GM12878 (cell line): ENCODE measurements around the gene MYH7B. TPM values are rescaled to one million over a fixed set of nuclear protein-coding genes. Genes with fewer than 3 reads are reported as not detected.

Source experiments
- ATAC-seq: fragments of 200-7000 bp; cut with Tn5 transposase; 3 replicates; pipeline ENCODE4 v1.9.1; 2020; ENCODE audit warnings: mild to moderate bottlenecking, moderate library complexity
- BruUV-seq: library from RNA; stranded (reverse); fragments of 400-500 nt; replicated peaks from 2 replicates; lab custom pipeline; 2021; lab: Mats Ljungman, UMichigan
- CTCF ChIA-PET: fragments of 300-600 bp; sonication (Branson Sonifier 250); formaldehyde crosslinking; extraction: SDS; loops from one replicate; lab custom pipeline; 2021; ENCODE audit warnings: inconsistent platforms; lab: Yijun Ruan, JAX
- POLR2A ChIA-PET: fragments of 350-600 bp; formaldehyde crosslinking; extraction: SDS; loops from one replicate; lab custom pipeline; 2021; ENCODE audit warnings: inconsistent platforms; lab: Charles Lee
- RAD21 ChIA-PET: fragments of 300-600 bp; sonication (Branson Sonifier 250); formaldehyde crosslinking; loops from one replicate; lab custom pipeline; 2023; ENCODE audit warnings: antibody characterized with exemption; ENCODE audit not compliant: unreplicated experiment; lab: Charles Lee
- SMC1A ChIA-PET: fragments of 300-600 bp; sonication (Branson Sonifier 250); formaldehyde crosslinking; loops from one replicate; lab custom pipeline; 2023; ENCODE audit not compliant: unreplicated experiment, uncharacterized antibody; lab: Charles Lee
- DNase-seq: peaks from one replicate; pipeline ENCODE4 v3.0.0-alpha.2; 2011; ENCODE audit warnings: low read depth, low spot score
- FAIRE-seq: peaks from 3 replicates; lab custom pipeline; 2011; peaks lifted over from hg19 to GRCh38; lab: Jason Lieb, UNC
- H2AFZ ChIP-seq: 2 replicates; pipeline ENCODE4 v1.6.0; 2011; ENCODE audit warnings: low read depth, low read length, control low read depth; ENCODE audit not compliant: control insufficient read depth
- H3K27ac ChIP-seq: 2 replicates; pipeline ENCODE4 v1.5.1; 2011; ENCODE audit warnings: control low read depth; ENCODE audit not compliant: control insufficient read depth, insufficient read depth
- H3K27me3 ChIP-seq, 2 experiments: replicated peaks in 1 of 2; 2 replicates each; pipeline versions ENCODE4 v1.6.0 to v1.6.1; 2011; ENCODE audit warnings: low read length in 1 of 2; ENCODE audit not compliant: control insufficient read depth in 2 of 2, insufficient read depth in 2 of 2
- H3K36me3 ChIP-seq, 2 experiments: 2 replicates each; pipeline ENCODE4 v1.5.1; 2011; ENCODE audit warnings: low read length in 1 of 2; ENCODE audit not compliant: control insufficient read depth in 2 of 2, insufficient read depth in 2 of 2
- H3K4me1 ChIP-seq: 2 replicates; pipeline ENCODE4 v1.6.1; 2011; ENCODE audit warnings: mild to moderate bottlenecking, low read length, moderate library complexity, mixed read lengths; ENCODE audit not compliant: control insufficient read depth, insufficient read depth
- H3K4me2 ChIP-seq: 2 replicates; pipeline ENCODE4 v1.6.0; 2011; ENCODE audit warnings: control low read depth; ENCODE audit not compliant: control insufficient read depth, insufficient read depth
- H3K4me3 ChIP-seq: fragments of 200-600 bp; sonication (generic); 2 replicates; pipeline ENCODE4 v1.5.1; 2016
- H3K79me2 ChIP-seq: 2 replicates; pipeline ENCODE4 v1.6.0; 2011; ENCODE audit warnings: low read length; ENCODE audit not compliant: control insufficient read depth, insufficient read depth
- H3K9ac ChIP-seq: 2 replicates; pipeline ENCODE4 v1.8.0; 2011; ENCODE audit warnings: low read length, control low read depth, mixed read lengths; ENCODE audit not compliant: control insufficient read depth, insufficient read depth
- H3K9me3 ChIP-seq: replicated peaks from 3 replicates; pipeline ENCODE4 v1.5.1; 2011; ENCODE audit warnings: mild to moderate bottlenecking, low read length; ENCODE audit not compliant: control insufficient read depth, insufficient read depth
- H4K20me1 ChIP-seq: 2 replicates; pipeline ENCODE4 v1.6.0; 2011; ENCODE audit not compliant: control insufficient read depth, insufficient read depth
- CREB1 ChIP-seq: IDR thresholded peaks from 2 replicates; pipeline ENCODE4 v1.6.1; 2012; ENCODE audit warnings: low read depth, mild to moderate bottlenecking, inconsistent platforms
- MYB ChIP-seq: fragments of 150-350 bp; IDR thresholded peaks from 2 replicates; pipeline ENCODE4 v1.6.1; 2014; ENCODE audit warnings: mild to moderate bottlenecking, low read depth, low read length, borderline replicate concordance
- NFIC ChIP-seq: IDR thresholded peaks from 2 replicates; pipeline ENCODE4 v1.6.1; 2012; ENCODE audit warnings: low read depth, mild to moderate bottlenecking, inconsistent platforms, low read length, moderate library complexity
- SMARCA5 ChIP-seq: fragments of 450-650 bp; IDR thresholded peaks from 2 replicates; pipeline ENCODE4 v1.6.1; 2017; ENCODE audit warnings: mild to moderate bottlenecking
- SRF ChIP-seq, 2 experiments: IDR thresholded peaks; 2 replicates each; pipeline ENCODE4 v1.6.1; 2011; ENCODE audit warnings: low read depth in 2 of 2, low read length in 2 of 2, mild to moderate bottlenecking in 1 of 2, moderate library complexity in 1 of 2
- ZZZ3 ChIP-seq: IDR thresholded peaks from 2 replicates; pipeline ENCODE4 v1.6.1; 2011; ENCODE audit warnings: low read depth; ENCODE audit not compliant: control insufficient read depth, insufficient read length
- WGBS: methylation state at CpG from one replicate; pipeline ENCODE4 v1.1.6; 2016; ENCODE audit warnings: low lambda C conversion rate; ENCODE audit not compliant: insufficient replicate concordance, insufficient coverage; ENCODE audit errors: missing lambda C conversion rate; 5-methylcytosine and 5-hydroxymethylcytosine counted together
- in situ Hi-C: fragments of 300-500 bp; cut with MboI; formaldehyde crosslinking; loops from 9 replicates; pipeline ENCODE4 v1.14.3; 2018; ENCODE audit warnings: mixed read lengths
- intact Hi-C: fragments of 100-400 bp; cut with micrococcal nuclease; formaldehyde crosslinking; loops from one replicate; pipeline ENCODE4 v1.14.2; 2022; ENCODE audit not compliant: unreplicated experiment
- polyA plus RNA-seq, 11 experiments: library from polyadenylated mRNA; depleted of rRNA in 4 of 11; unstranded in 6 of 11; stranded (reverse) in 5 of 11; fragments of >200 nt; fragmentation: Nextera tagmentation in 4 of 11; fragmentation: Illumina TruSeq in 1 of 11; extraction: Ambion mirVana in 4 of 11; extraction: Trizol in 1 of 11; gene quantifications; 1 replicate in 1 of 11; 2 replicates in 10 of 11; pipeline versions ENCODE4 v1.2.1 to v1.2.3, GENCODE V29; 2011 to 2016; ENCODE audit warnings: inconsistent platforms in 2 of 11, missing spikeins in 2 of 11, low read depth in 1 of 11
- total RNA-seq, 4 experiments: library from RNA; depleted of rRNA in 3 of 4; stranded (reverse); fragments of >200 nt in 3 of 4; fragmentation: Illumina TruSeq in 1 of 4; extraction: Trizol in 1 of 4; gene quantifications; 2 replicates each; pipeline versions ENCODE4 v1.2.1 to v1.2.3, GENCODE V29; 2013 to 2021
- TF ChIP-seq, protein P1 (sequence below): fragments of 450-650 bp; conservative IDR thresholded peaks from 2 replicates; pipeline ENCODE4 v1.6.1; 2017; ENCODE audit warnings: mild to moderate bottlenecking, moderate library complexity
- TF ChIP-seq, protein P2 (sequence below): fragments of 450-650 bp; IDR thresholded peaks from 2 replicates; pipeline ENCODE4 v1.6.1; 2017; ENCODE audit warnings: mild to moderate bottlenecking

MYH7B gene
- total and polyA plus RNA-seq, 10 of the 15 experiments (the other 5 are each of a cell fraction or from before 2014, with no cell fraction given): 0.01 to 0.40 (median 0.20) TPM; not detected in 3

DNA sequence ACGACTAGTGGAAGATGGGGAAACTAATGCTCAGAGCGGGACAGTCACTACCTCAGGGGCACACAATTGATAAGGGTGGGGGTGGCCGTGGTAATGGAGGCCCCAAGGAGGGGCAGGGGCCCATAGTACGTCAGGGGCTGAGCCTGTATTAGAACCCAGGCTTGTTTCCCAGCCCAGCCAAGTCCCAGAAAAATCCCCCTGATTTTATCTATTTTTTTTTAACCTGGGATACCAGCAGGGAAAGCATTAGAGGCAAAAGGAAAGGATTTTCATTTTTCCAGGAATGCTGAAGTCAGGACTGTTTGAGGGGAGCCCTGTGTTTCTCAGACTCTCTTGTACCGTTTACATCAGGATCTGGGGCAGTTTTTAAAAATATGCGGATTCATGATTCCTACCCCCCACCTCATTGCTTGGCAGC is 382 bp downstream of the MYH7B start:
- ATAC-seq: no peak
- POLR2A ChIA-PET: interaction anchor here (1.4 to 1.7 kb wide), 2 partner anchors 79 to 81 kb away, joined by 6 to 8 read pairs; partner anchors contain the start of gene ACSS2
- Histone ChIP-seq H3K4me3 (peak overlapping the region; percentile 86), H3K4me1 (peaks cover 8% of the 10 kb centered on the region), H2AFZ (peak overlapping the region; percentile 65), H3K9me3 (no peaks in the 10 kb centered on the region), H3K27me3 (no peaks in the 10 kb centered on the region), H3K4me2 (peak overlapping the region; percentile 51), H3K9ac (peak overlapping the region; percentile 72), H4K20me1 (no peaks in the 10 kb centered on the region), H3K79me2 (0 out of 2 replicates have a peak, but pooled peaks cover 2% of the 10 kb centered on the region), H3K36me3 (no peaks in the 10 kb centered on the region; a peak in 1 of 4 replicates)
- FAIRE-seq: no peak
- intact Hi-C loops (loop anchor here (5.0 kb wide), 1 partner anchor 251 kb away; no protein-coding TSS in a partner anchor), in situ Hi-C loops (loop anchor here (5.0 kb wide), 2 partner anchors 84 to 124 kb away; partner anchors contain the start of gene GGT7)
- CTCF ChIA-PET: interaction anchor here (0.6 to 5.9 kb wide), 11 partner anchors 68 to 140 kb away, joined by 3 to 99 read pairs (median 3); partner anchors contain the start of genes ACSS2 and GGT7
- TSS peak; percentile 76 for BruUV-seq
- RAD21 ChIA-PET: interaction anchor here (0.7 to 6.2 kb wide), 4 partner anchors 81 to 191 kb away, joined by 3 to 71 read pairs (median 3); partner anchors contain the start of genes ACSS2, EDEM2, GGT7 and NCOA6
- DNase-seq: no peak
- SMC1A ChIA-PET: interaction anchor here (0.9 to 3.5 kb wide), 5 partner anchors 13 to 186 kb away, joined by 3 to 16 read pairs (median 3); no protein-coding TSS in a partner anchor
- WGBS: 13% methylated on average over 6 of the region's 6 CpGs
- TF ChIP-seq MYB (no peak), NFIC (no peak), CREB1 (no peak), ZZZ3 (no peak), SRF (IDR thresholded peaks at IDR 0.05; ENCODE audit: low read depth in 2 of 2, low read length in 2 of 2) (no peak), SMARCA5 (no peak)
- TF ChIP-seq, protein P1, sequence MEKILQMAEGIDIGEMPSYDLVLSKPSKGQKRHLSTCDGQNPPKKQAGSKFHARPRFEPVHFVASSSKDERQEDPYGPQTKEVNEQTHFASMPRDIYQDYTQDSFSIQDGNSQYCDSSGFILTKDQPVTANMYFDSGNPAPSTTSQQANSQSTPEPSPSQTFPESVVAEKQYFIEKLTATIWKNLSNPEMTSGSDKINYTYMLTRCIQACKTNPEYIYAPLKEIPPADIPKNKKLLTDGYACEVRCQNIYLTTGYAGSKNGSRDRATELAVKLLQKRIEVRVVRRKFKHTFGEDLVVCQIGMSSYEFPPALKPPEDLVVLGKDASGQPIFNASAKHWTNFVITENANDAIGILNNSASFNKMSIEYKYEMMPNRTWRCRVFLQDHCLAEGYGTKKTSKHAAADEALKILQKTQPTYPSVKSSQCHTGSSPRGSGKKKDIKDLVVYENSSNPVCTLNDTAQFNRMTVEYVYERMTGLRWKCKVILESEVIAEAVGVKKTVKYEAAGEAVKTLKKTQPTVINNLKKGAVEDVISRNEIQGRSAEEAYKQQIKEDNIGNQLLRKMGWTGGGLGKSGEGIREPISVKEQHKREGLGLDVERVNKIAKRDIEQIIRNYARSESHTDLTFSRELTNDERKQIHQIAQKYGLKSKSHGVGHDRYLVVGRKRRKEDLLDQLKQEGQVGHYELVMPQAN: no peak
- TF ChIP-seq, protein P2, sequence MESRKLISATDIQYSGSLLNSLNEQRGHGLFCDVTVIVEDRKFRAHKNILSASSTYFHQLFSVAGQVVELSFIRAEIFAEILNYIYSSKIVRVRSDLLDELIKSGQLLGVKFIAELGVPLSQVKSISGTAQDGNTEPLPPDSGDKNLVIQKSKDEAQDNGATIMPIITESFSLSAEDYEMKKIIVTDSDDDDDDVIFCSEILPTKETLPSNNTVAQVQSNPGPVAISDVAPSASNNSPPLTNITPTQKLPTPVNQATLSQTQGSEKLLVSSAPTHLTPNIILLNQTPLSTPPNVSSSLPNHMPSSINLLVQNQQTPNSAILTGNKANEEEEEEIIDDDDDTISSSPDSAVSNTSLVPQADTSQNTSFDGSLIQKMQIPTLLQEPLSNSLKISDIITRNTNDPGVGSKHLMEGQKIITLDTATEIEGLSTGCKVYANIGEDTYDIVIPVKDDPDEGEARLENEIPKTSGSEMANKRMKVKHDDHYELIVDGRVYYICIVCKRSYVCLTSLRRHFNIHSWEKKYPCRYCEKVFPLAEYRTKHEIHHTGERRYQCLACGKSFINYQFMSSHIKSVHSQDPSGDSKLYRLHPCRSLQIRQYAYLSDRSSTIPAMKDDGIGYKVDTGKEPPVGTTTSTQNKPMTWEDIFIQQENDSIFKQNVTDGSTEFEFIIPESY: no peak
- TF ChIP-seq, all 136 proteins: peak for 0
- H3K27ac ChIP-seq: peak overlapping the region; percentile 49
